Measurements from ENCODE around the gene EPB41L4B.

GRCh38 chr9:109323771-109324170 is 2.9 kb upstream of the EPB41L4B start:
- no peak for TF ChIP-seq CTCF (conservative IDR thresholded peaks at IDR 0.05 in 1 of 2, IDR thresholded peaks at IDR 0.05 in 1 of 2; ENCODE audit: extremely low read depth in 1 of 2, insufficient read depth in 1 of 2, low read depth in 1 of 2, low read length in 2 of 2)
- TF ChIP-seq EZH2 (IDR thresholded peaks at IDR 0.05; ENCODE audit: borderline replicate concordance, low read length) = no peak
